Measurements from ENCODE around the gene ZNF467. TPM values are rescaled to one million over a fixed set of nuclear protein-coding genes. Genes with fewer than 3 reads are reported as not detected.

Gene ZNF467
- total and polyA plus RNA-seq, 2 of the 8 experiments (the other 6 are each of a cell fraction or from before 2014, with no cell fraction given): 0.50 to 0.51 TPM

GRCh38 chr7:149822353-149822943 is 49.1 kb upstream of the ZNF467 start (continued):
- TF ChIP-seq, protein P1, sequence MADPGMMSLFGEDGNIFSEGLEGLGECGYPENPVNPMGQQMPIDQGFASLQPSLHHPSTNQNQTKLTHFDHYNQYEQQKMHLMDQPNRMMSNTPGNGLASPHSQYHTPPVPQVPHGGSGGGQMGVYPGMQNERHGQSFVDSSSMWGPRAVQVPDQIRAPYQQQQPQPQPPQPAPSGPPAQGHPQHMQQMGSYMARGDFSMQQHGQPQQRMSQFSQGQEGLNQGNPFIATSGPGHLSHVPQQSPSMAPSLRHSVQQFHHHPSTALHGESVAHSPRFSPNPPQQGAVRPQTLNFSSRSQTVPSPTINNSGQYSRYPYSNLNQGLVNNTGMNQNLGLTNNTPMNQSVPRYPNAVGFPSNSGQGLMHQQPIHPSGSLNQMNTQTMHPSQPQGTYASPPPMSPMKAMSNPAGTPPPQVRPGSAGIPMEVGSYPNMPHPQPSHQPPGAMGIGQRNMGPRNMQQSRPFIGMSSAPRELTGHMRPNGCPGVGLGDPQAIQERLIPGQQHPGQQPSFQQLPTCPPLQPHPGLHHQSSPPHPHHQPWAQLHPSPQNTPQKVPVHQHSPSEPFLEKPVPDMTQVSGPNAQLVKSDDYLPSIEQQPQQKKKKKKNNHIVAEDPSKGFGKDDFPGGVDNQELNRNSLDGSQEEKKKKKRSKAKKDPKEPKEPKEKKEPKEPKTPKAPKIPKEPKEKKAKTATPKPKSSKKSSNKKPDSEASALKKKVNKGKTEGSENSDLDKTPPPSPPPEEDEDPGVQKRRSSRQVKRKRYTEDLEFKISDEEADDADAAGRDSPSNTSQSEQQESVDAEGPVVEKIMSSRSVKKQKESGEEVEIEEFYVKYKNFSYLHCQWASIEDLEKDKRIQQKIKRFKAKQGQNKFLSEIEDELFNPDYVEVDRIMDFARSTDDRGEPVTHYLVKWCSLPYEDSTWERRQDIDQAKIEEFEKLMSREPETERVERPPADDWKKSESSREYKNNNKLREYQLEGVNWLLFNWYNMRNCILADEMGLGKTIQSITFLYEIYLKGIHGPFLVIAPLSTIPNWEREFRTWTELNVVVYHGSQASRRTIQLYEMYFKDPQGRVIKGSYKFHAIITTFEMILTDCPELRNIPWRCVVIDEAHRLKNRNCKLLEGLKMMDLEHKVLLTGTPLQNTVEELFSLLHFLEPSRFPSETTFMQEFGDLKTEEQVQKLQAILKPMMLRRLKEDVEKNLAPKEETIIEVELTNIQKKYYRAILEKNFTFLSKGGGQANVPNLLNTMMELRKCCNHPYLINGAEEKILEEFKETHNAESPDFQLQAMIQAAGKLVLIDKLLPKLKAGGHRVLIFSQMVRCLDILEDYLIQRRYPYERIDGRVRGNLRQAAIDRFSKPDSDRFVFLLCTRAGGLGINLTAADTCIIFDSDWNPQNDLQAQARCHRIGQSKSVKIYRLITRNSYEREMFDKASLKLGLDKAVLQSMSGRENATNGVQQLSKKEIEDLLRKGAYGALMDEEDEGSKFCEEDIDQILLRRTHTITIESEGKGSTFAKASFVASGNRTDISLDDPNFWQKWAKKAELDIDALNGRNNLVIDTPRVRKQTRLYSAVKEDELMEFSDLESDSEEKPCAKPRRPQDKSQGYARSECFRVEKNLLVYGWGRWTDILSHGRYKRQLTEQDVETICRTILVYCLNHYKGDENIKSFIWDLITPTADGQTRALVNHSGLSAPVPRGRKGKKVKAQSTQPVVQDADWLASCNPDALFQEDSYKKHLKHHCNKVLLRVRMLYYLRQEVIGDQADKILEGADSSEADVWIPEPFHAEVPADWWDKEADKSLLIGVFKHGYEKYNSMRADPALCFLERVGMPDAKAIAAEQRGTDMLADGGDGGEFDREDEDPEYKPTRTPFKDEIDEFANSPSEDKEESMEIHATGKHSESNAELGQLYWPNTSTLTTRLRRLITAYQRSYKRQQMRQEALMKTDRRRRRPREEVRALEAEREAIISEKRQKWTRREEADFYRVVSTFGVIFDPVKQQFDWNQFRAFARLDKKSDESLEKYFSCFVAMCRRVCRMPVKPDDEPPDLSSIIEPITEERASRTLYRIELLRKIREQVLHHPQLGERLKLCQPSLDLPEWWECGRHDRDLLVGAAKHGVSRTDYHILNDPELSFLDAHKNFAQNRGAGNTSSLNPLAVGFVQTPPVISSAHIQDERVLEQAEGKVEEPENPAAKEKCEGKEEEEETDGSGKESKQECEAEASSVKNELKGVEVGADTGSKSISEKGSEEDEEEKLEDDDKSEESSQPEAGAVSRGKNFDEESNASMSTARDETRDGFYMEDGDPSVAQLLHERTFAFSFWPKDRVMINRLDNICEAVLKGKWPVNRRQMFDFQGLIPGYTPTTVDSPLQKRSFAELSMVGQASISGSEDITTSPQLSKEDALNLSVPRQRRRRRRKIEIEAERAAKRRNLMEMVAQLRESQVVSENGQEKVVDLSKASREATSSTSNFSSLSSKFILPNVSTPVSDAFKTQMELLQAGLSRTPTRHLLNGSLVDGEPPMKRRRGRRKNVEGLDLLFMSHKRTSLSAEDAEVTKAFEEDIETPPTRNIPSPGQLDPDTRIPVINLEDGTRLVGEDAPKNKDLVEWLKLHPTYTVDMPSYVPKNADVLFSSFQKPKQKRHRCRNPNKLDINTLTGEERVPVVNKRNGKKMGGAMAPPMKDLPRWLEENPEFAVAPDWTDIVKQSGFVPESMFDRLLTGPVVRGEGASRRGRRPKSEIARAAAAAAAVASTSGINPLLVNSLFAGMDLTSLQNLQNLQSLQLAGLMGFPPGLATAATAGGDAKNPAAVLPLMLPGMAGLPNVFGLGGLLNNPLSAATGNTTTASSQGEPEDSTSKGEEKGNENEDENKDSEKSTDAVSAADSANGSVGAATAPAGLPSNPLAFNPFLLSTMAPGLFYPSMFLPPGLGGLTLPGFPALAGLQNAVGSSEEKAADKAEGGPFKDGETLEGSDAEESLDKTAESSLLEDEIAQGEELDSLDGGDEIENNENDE (IDR thresholded peaks at IDR 0.05; ENCODE audit: insufficient replicate concordance, low read length): no peak

All from H1 (cell line).